HG02938 (cell line): ENCODE results near the gene THBS2.
"Not testable (repeated sequence)": the region's sequence is repeated elsewhere in the genome, so short reads cannot be mapped to it uniquely, and the experiment has no call there.

Experiments
- ATAC-seq: cut with Tn5 transposase; IDR thresholded peaks from one replicate; pipeline ENCODE4 v1.9.1; 2021; ENCODE audit warnings: mild to moderate bottlenecking, moderate library complexity; ENCODE audit not compliant: unreplicated experiment

THBS2 gene

DNA sequence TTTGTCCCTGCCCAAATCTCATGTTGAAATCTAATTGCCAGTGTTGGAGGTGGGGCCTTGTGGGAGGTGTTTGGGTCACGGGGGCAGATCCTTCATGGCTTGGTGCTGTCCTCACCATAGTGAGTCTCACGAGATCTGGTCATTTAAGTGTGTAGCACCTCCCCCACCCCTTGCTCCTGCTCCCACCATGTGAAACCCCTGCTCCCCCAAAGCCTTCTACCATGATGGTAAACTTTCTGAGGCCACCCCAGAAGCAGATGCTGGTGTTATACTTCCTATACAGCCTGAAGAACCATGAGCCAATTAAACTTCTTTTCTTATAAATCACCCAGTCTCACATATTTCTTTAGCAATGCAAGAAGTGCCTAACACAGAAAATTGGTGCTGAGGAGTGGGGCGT is 19.9 kb upstream of the THBS2 start:
- no peak for ATAC-seq

DNA sequence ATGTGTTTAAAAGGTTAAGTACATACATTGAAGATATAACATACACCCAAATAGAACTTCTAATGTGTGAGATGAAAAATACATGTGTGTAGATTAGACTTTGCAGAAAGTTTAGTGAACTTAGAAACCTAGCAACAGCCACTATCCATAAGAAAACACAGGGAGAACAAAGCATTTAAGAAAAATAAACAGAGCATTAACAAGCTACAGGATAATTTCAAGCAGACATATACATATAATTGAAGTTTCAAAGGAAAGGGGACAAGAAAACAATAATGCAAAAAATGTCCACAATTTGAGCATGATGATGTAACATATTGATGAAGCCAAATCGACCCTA is 18.2 kb upstream of the THBS2 start:
- ATAC-seq, result no peak

DNA sequence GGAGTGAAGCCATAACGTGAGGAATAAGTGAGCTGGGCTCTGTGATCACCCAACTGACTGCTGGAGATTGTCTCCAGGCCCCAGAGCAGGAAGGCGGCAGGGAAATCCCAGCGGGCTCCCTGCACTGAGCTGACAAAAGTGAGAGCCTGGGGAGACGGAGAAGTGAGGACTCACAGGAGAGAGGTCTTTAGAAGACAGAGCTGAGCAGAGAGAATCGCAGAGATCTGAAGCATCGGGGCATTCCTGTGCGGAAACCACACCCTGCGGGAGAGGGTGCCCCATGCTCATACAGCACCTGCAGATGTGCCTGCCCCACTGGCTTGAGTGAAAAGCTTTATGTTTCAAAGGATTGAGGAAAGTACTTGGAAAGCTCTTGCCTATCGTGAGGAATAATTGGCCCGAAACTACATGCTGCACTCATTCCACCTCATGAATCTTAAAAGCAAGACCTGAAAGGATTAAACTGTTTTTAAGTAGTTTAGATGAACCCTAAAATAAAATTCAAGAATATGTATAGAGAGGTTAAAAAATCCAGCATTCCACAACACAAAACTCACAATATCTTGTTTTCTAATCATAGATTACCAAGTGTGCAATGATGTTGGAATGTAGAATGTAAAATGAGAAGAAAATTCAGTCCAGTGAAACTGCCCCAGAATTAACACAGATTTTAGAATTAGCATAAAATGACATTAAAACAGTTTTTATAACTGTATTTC is 17.7 kb upstream of the THBS2 start:
- no peak for ATAC-seq

DNA sequence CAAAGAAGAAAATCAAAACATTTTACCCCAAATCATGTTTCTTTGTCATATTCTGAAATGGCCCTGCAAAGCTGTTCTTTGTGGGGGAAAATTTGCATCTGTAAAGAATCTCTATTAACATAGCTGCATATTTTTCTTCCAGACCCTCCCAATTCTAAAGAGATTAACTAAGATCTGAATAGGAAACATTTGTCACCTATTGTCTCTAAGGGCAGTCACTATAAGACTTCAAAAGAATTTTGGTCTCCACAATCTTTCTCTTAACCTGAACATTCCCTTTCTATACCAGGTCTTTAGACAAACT is 16.4 kb upstream of the THBS2 start:
- ATAC-seq, result not testable (repeated sequence)

DNA sequence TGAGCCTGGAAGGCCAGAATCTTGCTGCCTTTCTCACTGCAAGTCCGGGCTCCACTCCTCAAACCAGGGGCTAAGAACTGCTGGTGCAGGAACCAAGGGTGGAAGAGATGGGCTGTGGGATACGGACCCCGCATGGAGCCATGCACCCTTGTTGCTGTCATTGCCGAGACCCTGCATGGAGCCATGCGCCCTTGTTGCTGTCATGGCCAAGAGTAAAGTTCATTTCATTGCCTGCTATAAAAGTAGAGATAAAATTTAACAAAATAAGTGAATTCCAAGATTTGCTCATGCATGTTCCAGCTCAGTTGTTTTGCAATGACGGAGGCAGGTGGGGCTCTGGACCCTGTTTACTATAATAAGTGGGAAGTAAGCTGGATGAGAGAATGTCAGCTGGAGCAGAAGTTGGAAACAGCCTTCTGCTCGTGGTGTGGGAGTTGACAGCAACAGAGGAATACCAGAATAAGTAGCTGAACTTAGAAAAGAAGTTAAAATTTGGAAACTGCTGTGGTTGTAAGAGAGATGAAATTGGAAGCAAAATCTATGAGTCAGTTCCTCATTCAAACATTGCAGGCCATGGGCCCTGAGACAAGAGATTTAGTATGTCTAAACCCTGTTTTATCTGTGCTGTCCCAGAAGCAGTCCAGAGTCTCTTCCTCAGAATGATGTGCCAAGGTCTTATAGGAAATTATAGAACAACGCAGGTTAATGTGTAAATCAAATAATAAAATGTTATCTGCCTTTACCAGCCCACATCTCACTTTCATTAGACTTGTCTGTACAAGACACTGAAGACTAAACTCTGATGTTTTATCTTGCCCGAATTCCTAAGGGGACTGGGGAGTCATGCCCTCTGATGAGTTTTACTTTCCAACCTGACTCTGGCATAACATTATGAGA is 15.8 kb upstream of the THBS2 start:
- no peak for ATAC-seq

DNA sequence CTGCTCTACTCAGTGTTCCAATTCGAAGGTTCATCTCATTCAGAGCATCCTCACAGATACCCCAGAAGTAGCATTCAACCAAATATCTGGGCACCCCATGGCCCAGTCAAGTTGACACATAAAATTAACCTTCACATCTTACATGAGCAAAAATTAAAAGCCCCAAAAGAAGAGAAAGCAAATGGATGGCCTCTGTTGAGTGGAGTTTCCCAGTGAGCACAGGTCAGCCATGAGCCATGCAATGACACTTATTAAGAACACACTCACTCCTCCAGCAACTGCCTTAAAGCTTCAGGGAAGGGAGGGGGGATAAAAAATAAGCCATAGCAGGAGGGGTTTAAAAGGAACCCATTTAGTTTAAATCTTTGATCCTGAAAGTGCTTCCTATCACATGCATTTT is 14.6 kb upstream of the THBS2 start:
- ATAC-seq, result no peak

DNA sequence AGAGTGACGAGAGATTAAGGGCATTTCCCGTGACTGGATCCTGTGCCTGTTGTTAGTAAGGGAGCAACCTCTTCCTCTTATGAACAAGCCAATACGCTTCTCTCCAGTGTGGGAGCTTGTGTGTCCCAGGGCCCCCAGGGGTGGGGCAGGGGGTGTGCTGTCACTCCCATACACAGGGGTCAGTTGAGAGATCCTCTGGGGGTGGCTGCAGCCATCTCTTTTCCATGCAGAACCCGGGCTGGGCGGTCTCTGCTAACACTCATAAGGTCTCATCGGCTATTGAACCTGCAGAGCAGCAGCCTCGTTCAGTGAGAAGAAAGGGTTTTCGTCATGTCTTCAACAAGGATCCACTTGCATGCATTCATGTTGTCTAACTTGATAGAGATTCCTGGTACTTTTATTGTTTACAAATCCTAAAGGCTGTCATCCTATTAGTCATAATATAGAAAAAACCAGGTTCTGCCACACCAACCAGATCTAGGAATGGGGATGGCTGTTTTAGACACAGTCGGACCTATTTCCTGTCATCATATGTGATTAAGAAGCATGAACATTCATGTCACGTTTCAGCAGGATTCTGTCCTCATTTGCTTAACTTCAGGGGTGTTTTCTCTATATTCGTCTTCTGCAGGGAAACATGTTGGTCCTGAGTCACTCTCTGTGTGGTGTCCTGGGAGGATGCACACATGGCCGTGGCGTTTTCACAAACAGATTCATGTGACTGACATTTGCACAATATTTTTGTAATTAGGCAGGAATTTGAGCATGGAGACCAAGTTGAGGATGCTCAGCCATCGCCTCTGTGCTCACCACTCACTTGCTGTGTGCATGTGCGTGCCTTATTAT is 13.3 kb upstream of the THBS2 start:
- ATAC-seq, result no peak

DNA sequence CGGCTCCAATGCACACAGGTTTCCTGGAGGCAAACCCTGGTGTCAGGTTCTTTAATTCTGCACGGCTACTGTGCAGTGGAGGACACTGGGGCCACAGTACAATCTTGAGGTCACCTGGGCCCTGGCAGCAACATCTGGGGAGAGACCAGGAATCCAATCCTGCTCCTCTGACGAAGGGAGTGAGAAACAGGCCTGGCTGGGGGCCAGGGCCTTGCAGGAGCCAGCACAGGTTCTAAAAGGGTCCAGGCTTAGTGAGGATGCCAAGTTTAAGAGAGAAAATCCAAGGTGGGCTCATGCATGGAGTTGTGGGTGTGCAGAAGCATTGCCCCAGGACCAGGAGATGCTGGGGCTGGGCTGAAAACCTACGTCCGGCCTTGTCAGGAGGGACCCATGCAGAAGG is 12.6 kb upstream of the THBS2 start:
- no peak for ATAC-seq

DNA sequence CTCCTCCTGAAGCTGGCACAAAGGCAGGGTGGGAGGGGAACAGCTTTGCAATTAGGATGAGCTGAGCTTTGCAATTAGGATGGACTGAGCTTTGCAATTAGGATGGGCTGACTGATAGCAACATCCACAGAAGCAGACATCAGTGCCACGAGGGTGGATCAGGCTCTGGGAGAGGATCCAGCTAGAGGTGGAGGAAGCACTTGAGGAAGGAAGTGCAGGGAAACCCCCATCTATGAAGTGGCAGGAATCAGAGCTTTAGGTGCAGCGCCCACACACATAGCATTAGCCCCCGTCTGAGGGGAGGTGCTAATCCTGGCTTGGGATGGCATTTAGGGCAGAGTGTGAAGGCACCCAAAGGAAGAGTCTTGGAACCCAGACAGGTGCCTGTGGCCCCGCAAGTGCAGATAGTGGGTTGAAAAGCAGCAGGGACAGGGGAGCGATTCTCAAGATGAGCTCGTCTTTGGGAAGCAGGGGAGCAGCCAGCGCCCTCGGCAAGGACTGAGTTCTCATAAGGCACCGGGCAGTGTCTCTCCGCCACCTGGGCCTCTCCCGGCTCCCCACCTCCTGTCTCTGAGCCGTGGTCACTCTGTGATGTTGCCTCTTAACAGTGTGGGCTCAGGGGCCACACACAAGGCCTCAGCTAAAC is 12.0 kb upstream of the THBS2 start:
- ATAC-seq, result no peak

DNA sequence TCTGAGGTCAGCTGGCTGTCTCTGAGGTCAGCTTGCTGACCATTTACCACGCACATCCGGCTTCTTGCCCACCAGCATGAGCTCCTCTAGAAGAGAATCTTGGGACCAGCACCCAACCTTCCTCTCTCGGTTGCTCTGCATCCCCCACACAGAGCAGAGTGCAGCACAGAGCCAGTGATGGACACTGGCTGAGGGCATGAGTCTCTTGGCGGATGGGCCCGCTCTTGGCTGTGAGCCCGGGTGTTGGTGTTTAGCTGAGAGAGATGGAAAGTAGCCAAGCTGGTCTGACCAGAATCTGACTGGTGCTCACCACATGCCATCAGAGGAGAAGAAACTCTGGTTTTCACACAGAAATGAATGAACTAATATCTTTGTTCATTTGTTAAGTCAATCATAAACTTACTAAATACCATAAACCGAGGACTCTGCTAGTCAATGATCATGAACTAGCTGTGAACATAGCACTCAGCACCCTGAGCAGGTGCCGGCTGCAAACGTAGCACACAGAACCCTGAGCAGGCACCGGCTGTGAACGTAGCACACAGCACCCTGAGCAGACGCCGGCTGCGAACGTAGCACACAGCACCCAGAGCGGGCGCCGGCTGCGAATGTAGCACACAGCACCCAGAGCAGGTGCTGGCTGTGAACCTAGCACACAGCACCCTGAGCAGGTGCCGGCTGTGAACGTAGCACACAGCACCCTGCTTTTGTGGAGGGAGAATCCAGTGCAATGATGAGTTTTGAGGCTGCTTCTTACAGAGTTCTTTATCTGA is 10.4 kb upstream of the THBS2 start:
- ATAC-seq, result no peak

DNA sequence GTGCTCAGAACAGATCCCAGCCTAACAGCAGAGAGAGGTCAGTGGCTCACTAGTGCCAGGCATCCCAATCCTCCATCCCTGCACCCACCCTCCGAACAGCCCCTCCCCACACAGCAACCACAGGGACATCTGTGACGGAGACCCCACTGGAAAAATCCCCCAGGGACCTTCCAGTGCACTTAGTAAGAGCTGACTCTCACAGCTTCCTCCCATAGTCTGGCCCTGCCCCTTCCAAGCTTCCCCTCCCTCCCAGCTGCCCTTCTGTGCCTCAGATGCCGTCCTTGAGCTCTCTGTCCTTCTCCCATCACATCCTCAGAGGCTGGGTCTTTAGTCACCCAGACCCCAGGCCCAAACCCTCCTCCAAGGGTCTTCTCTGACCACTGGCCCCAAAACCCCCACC is 9.7 kb upstream of the THBS2 start:
- ATAC-seq, result no peak

DNA sequence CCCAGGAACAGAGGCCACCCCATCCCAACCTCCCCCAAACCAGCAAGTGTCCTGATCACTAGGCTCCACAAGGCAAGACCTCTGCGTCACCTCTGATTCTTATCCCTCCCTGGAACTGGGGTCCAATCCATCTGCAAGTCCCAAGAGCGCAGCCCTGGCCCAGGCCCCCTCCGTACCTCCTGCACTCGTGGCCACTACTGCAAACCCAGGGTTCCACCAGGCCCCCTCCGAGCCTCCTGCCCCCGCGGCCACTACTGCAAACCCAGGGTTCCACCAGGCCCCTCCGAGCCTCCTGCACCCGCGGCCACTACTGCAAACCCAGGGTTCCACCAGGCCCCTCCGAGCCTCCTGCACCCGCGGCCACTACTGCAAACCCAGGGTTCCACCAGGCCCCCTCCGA is 9.0 kb upstream of the THBS2 start:
- not testable (repeated sequence) for ATAC-seq

DNA sequence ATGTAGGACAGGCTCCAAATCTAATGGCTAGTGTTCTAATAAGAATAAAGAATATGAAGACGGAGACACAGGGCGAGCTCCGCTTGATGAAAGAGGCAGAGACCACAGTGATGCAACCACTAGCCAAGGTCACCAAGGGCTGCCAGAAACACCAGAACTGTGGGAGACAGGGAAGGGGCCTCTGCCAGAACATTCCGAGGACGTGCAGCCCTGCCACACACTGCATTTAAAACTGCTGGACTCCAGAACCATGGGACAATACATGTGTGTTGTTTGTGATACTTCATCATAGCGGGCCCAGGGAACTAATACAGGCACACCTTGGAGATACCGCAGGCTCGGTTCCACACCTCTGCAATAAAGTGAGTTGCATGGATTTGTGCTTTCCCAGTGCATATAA is 2.9 kb upstream of the THBS2 start:
- no peak for ATAC-seq

DNA sequence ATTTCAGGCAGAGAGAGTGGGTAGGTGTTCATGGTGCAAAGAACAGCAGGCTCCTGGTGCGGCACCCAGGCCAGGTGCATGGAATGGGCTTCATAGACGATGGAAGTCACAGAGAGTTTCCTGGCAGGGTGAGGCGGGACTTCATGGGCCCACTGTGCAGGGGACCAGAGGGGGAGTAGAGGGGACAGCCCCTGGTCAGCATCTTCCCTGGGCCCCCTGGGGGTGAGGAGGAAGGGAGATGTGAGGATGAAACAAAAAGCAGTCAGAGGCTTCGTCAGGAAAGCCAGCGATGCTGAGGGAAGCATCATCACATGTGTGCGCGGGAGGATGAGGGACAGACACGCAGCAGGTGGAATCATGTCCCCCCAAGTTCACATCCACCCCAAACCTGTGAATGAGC is 2.4 kb upstream of the THBS2 start:
- ATAC-seq, result no peak

DNA sequence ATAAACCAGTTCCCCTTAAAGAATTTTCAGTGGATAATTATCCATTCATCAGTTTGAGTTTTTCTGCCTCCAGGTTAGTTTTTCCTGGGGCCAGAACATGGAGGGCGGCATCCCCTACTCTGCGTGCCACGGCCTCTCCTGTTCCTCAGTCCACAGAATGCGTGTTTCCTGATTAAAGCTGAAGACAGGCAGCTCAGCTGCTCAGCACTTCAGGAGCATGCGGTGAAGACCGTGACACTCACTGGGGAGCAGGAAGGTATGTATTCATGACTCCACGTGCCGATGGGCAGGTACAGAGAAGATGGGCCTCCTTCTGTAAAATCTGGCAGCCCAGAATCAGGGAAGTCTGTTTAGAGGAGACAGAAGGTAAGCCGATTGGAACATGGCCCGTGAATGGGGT is 2.0 kb upstream of the THBS2 start:
- no peak for ATAC-seq

DNA sequence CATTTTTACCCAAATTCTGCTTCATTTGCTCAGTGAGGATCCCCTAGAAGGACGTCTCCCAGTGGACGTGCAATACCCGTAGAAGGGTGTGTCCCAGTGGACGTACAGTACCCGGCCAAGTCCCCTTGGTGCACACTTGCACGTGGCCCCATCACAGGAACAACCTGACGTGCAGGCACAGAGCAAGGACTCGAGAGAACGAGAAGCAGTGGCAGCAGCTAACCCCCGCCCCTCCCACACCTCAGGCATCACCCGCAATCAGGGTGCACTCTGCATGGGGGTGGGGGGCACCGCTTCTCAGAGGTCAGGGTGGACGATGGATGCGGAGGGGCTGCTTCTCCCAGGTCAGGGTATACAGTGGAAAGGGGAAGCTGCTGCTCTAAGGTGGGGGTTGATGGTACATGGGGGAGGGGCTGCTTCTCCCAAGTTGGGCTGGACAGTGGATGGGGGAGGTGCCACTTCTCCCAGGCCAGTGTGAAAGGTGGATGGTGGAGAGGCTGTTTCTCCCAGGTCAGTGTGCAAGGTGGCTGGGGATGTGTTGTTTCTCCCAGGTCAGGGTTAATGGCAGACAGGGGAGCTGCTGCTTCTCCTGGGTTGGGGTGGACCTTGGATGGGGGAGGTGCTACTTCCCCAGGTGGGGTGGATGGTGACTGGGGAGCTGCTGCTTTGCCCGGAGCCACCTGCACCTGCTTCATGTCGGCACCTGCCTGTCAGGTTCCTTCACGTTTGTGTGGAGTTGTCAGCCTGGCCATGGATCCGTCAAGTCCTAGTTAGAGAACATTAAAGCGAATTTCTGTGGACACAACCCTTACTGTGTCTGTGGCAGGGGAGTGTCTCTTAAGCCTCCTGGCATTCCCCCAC is 1.0 kb upstream of the THBS2 start:
- ATAC-seq, result no peak

DNA sequence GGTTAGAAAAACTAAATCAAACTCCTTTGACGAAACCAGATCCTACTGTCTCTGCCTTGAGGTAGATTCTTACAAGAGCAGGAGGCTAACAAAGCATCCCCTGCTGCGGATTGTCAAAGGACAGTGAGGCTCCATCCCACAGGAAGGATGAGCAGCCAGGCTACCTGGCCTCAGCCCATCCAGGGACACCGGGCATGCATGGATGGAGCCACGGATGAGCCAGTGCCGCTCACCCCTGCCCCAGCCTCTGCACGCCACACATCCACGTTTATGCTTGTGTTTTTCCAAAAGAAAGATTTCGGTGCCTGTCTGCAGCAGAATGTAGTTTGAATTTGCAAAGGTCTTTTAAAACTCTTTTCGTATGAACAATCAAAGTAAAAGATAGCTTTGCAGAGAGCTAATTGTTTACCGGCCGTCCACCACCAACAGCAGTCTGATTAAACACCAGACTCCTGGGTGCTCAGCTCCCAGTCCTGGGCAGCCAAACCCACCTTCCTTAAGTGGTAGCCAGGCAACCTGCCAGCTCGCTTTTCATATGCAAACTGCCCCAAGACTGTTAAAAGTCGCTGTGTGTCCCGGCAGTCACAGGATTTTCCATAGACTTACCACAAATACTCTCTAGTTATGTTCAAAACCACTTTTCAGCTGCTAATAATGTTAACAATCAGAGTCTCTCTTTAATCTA is 999 bp downstream of the THBS2 start:
- no peak for ATAC-seq

DNA sequence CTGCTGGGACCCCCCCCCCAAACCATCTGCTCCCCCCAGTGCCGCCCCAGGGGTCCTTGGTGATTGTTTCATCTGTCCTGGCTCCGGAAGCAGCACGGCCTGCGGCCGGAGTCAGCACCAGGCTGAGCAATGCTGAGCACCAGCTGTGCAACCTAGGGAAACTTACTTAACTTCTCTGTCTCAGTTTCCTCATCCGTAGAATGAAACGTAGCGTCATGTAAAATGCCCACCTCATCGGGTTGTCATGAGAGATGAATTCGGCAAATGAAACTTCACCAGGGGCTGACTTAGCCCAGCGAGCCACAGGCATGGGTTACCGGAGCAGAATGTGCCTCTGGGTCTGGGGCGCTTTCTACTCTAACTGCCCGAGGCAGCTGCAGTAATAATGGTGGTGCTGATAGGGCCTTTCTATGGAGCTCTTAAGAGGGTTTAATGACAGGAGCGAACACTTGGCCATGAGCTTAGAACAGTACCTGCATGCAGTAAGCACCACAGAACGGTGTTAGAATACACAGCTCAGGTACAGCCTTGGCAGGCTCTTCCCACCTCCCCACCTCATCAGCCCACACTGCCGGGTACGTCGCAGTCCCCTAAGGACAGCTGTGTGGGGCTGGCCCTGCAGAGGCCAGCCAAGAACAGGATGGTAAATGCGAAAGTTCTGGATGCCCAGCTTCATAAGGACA is 1.7 kb downstream of the THBS2 start:
- ATAC-seq, result no peak
